ENCODE measurements around the gene NSMCE3.
"Not testable (repeated sequence)": the region's sequence is repeated elsewhere in the genome, so short reads cannot be mapped to it uniquely, and the experiment has no call there.

NSMCE3 gene

DNA sequence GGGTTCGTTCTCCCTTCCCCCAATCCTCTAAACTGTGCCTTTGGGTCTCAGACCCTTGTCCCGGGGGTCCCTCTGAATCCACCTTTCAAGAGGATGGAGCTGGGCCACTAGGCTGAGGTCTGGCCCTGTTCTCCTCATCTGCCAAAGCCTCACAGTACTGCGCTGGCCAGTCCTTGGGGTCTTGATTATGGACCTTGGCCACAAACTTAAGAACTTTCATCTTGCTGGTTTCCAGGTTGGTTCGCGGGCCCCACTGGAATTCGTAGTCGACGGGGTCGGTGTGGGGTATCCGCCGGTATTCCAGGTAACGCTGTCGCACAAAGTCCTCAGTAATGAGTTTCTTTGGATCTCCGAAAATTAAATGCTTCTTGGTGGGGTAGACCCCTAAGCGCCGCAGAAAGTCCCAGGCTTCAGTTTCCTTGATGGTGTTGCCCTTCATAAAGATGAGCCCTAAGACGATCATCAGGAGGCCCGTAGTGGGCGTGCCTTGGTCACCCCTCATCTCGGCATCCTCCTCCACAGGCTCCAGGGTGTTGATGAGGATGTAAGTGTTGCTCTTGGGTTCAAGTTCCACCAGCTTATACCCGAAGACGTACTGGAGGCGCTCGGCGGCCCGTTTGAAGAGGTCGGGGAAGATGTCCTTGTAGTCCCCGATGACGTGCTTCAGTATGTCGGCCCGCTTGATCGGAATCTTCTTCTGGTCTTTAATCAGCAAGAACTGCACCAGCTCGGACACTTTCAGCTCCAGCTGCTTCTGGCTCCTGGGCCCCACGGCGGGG is 727 bp downstream of the NSMCE3 start:
- DNase-seq: peak; percentile 44

DNA sequence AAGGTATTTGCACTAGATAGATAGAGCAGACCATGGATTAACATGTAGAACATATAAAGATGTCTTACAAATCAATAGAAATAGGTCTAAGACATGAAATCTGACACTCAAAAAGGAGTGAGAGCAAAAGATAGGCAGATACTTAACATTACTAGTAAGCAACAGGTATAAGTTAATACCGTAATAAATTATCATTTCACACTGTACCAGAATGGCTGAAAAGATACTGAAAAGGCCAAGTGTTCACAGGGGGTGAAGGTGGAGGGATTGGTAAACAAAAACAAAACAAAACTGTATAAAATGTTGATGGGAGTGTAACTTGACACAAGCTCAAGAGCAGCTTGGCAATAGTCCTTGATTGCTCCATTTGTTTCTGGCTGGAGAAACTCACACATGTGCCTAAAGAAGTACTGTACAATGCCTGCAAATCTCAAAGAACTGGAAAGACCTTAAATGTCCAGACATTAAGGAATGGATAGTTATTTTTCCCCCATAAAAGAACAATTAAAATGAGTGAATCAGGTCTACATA is 3.5 kb downstream of the NSMCE3 start:
- DNase-seq: peak; percentile 3

DNA sequence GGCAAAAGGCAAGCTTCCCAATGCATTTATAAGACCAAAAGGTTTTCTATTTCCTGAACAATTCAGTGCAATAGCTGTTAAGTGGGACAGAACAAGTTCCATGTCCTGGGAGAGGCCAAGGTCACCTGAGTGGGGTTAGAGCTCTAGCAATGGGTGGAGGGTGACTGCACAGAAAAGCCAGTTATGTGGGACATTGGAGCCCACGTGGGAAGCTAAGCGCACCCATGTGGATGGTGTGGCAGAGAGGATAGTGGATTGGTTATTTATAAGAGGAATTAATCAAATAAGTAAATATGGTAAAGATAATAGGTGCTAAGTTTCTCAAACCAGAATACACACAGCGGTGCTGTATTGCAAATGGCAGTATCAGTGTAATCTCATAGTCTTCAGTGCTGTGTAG is 6.3 kb downstream of the NSMCE3 start:
- DNase-seq: no peak

DNA sequence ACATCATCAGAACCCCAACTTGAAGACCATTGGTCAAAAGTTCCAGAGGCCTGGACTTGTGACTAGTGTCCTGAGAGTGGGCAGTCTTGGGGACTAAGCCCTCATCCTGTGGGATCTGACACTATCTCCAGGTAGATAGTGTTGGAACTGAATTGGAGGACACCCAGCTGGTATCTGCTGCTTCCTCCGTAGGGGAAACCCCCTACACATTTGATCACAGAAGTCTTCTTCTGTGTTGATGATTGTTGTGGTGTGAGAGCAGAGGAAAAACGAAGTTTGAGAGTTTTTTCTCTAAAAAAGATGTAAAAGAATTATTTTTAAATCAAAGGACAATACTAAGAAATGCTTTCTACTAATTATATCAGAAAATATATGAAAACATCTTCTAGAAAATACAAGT is 6.9 kb downstream of the NSMCE3 start:
- DNase-seq: no peak

DNA sequence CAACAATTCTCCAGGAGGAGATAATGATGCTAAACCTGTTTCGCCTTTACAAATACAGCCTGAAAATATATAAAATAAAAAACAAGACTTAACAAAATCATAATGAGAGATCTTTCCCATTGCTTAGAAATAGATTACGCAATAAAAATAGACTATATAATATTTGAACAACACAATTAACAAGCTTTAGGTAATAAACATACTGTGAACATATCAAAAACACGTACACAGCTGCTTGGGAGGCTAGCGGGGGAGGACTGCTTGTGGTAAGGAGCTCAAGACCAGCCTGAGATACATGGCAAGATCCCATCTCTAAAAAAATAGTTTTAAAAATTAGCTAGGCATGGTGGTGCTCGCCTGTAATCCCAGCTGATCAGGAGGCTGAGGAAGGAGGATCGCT is 8.7 kb downstream of the NSMCE3 start:
- DNase-seq: no peak

DNA sequence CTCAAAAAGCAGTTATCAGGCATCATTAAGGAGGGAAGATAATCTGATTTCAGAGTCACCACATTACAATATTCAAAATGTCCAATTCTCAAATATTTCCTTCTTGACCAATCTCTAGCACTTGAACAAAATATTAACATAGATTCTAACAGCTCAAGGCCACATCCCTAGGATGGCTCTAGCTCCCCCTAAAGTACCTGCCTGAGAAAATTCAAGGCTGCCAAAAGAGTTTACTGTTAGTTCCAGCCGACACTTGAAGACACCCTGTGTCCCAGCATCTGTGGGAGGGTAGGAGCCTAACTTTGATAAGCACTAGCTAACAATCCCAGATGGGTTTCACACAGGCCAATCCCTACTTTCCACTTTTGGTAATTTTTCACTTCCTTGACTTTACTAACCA is 10.4 kb downstream of the NSMCE3 start:
- DNase-seq: no peak

DNA sequence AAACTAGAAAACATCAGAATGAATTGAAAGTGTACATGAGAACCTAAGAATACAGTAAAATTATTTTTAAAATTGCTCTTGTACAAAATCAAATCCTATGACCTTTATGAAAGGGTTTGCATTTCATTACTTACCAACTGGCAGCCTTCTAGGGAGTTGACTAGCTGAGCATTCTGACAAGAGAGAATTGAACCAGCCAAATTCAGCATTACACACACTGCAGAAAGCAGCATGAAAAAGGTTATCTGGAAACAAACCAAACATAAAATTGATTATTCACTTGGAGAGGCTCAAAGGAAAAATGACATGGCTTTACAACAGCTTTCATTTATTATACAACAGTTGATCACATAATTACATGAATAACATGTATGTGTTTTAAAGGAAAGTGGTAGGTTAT is 17.4 kb downstream of the NSMCE3 start:
- no peak for DNase-seq

DNA sequence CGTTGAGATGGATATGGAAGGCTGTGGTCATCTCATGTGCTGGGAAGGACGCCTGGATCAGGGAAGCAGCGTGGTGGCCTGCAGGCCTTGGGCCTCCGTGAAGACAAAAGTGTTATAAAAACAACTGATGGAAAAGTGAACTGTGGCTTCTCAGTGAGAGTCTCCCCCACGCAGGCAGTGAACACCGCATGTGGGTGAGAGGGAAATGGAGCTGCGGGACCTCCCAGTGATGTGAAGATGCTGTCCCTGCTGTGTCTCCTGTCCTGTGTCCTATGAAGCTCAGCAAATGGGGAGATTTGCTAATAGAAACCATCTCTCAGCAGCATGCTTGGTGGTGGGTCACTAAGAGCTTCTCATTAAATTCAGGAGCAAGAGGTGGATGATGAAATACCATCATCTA is 25.1 kb downstream of the NSMCE3 start:
- no peak for DNase-seq

DNA sequence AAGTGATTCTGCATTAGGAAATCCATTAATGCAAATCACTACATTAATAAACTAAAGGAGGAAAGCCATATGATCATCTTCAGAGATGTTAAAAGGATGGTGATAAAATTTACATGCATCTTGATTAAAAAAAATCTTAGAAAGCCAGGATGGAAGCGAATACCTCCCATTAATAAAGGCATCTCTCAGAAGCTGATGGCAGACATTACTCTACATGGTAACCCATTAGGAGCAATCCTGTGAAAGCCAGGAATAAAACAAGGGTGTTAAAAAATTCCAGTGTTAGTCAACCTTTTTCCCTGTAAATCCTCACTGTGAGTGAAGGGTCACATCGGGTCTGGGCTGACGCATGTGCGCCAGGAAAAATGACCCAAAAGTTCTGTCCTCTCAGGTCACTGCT is 25.5 kb downstream of the NSMCE3 start:
- DNase-seq: no peak

DNA sequence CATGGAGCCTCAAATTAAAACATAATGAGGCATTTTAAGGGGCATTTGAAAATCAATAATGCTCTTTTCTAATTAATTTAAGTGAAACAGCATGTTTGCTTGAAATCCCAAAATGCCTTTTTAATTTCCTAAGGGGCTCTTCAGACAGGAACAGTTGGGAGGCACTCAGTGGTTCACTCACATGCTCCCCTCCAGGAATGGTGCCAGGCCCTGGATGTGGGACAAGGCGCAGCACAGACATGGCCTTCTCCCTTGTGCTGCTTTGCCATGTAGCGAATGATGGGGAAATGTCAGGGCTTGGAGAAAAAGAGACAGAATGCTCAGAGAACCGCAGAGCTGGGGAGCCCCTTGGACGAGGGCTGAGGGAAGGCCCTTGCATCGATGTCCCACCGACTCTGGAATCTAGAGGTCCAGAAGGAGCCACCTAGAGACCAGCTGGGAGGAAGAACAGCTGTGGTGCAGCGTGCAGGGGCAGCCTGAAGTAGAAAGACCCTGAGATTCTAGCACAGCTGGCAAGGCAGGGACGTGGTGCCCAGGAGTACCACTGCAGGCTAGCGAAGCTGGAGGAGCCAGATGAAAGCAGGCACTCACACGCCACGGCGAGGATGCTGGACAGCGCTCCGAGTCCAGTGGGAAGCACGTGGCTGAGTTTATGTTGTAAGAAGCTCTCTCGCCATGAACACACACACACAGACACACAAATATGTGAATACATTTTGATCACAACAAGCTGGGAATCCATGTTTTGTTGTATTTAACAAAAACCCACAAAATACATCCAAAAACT is 27.0 kb downstream of the NSMCE3 start:
- DNase-seq: no peak

DNA sequence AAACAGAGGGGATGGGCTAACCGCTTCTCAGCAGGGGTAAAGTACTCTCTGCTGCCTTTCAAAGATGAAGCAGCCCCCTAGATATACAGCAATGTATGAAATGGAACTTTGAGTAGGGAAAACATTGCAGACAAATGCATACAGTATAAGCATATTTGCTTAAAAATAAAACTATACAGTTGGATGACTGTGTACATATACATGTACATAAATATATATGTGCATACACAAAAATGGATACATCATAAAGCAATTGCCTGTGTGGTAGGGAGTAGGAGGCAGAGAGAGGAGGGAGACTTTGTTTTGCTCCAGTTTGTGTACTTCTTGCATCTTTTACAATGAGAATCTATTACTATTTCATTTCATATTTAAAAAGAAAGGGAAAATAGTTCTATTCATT is 28.4 kb downstream of the NSMCE3 start:
- no peak for DNase-seq

DNA sequence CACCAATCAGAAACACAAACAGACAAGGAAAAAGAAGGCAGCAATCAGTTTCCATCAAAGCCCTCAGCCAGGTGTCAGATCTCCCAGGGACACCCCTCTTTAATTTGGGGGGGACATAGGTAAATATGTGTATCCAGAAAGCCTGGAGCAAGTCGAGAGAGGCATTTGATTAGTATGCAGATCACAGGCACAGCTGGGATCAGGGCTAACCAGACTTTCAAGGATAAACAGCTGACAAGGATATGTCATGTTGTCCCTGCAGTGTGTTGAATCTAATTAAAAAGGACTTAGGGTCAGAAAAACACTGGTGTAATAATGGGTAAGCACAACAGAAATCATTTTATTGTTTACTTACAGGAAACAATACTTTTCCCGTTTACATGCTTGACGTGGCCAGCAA is 30.2 kb downstream of the NSMCE3 start:
- no peak for DNase-seq

DNA sequence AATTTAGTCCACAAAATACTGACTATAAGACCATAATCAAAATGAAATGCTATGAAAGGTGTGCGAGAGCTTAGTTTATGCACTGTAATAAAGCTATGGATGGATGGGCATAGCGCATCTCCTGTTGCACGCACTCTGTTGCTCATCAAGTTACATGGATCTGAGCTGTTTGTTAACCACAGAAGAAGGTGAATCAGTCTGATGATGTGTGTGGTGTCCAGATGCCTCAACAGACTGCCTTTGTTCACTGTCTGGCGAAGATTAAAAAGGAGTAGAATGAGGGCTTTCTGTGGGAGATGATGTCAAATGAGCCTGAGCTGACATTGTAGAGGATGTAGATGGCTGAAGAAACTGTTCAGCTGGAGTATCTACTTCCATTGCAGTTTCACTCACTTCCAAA is 36.1 kb downstream of the NSMCE3 start:
- no peak for DNase-seq

DNA sequence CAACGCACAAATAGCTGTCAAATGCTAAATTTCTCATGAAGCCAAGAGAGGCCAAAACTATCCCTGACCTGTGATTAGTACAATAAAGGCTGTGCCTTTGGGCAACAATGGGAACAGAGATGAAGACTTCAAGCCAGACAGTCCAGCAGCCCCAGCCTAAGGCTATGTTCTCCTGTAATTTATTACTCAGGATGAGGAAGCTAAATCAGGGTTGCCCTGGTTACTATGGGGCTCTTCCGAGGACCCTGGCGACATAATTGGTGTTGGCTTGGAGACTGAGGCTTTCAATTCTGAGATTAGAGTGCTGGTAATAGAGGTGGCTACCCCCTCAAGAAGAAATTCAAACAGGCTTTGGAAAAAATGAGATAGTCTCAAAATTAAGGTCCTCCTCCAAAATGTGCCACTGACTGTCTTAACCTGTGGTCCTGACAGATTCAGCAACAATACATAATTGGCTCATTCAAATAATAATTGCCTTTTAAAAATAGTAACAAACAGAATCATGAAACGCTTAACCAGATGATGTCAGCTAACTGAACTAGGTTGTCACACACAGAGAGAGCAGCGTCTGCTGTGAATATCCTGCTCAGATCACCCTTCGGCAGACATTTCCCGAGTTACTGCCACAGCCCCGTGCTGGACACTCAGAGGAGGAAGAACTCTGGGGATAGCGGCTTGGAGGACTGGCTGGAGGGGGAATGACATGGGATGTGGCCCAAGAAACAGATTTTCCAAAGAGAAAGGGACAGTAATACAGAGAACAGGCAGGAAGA is 43.0 kb downstream of the NSMCE3 start:
- DNase-seq: no peak

DNA sequence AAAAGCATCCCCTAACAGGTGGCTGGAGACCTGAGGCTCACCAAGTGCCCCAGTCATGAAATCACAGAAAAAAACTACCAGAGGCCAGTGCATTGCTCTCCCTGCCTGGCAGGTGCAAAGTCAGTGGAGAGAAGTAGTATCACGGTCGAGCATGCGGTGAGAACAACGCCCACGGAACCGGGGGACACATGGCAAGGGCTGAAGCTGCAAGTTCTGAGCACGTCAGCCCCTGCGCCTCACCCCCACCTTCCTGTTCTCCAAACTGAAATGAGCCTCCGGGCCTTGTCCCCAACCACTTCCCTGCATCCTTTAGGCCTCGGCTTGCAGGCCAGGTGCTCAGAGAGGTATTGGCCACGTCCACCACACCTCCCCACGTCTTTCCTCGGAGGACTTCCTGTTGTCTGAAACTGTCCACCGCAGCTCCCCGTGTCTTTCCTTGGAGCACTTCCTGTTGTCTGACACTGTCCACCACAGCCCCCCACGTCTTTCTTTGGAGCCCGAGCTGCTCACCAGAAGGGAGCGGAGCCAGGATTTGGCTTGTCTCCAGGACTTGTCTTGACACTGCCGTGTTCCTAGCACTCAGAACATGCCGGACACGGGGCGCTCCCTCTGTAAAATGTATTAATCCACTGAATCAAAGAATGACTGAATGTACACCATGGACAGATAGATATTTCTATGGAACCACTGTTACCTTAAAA is 43.9 kb downstream of the NSMCE3 start:
- DNase-seq: no peak

DNA sequence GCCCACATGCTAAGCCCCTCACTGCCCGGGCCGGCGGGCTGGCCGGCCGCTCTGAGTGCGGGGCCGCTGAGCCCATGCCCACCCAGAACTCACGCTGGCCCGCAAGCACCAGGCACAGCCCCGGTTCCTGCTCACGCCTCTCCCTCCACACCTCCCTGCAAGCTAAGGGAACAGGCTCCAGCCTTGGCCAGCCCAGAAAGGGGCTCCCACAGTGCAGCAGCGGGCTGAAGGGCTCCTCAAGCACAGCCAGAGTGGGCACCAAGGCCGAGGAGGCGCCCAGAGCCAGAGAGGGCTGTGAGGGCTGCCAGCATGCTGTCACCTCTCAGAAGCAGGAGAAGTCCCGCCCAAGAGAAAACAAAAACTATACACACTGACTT is 44.6 kb downstream of the NSMCE3 start:
- DNase-seq: not testable (repeated sequence)

DNA sequence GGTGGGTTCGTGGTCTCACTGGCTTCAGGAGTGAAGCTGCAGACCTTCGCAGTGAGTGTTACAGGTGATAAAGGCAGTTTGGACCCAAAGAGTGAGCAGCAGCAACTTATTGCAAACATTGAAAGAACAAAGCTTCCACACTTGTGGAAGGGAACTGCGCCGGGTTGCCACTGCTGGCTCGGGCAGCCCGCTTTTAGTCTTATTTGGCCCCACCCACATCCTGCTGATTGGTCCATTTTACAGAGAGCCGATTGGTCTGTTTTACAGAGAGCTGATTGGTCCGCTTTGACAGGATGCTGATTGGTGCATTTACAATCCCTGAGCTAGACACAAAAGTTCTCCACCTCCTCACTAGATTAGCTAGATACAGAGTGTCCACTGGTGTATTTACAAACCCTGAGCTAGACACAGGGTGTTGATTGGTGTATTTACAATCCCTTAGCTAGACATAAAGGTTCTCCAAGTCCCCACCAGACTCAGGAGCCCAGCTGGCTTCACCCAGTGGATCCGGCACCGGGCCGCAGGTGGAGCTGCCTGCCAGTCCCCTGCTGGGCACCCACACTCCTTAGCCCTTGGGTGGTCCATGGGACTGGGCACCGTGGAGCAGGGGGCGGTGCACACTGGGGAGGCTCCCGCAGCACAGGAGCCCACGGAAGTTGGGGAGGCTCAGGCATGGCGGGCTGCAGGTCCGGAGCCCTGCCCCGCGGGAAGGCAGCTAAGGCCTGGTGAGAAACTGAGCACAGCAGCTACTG is 45.2 kb downstream of the NSMCE3 start:
- DNase-seq: not testable (repeated sequence)

DNA sequence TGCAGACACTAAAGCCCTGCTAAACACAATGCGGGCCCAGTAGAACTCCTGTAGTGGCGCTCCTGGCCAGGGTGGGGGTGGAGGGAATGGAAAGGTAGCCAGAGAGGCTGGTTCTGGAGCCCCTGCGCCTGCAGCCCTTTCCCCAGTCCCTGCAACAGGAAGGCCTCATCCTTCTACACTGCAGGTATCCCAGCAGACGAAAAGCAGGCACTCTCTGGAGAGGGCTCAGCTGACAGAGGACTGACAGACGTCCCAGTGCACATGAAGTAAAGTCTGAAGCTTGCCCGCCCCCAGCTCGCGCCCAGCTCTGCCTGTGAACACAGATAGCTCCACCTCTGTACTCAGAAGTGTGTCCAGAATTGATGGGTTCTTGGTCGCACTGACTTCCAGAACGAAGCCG is 46.0 kb downstream of the NSMCE3 start:
- DNase-seq: no peak

DNA sequence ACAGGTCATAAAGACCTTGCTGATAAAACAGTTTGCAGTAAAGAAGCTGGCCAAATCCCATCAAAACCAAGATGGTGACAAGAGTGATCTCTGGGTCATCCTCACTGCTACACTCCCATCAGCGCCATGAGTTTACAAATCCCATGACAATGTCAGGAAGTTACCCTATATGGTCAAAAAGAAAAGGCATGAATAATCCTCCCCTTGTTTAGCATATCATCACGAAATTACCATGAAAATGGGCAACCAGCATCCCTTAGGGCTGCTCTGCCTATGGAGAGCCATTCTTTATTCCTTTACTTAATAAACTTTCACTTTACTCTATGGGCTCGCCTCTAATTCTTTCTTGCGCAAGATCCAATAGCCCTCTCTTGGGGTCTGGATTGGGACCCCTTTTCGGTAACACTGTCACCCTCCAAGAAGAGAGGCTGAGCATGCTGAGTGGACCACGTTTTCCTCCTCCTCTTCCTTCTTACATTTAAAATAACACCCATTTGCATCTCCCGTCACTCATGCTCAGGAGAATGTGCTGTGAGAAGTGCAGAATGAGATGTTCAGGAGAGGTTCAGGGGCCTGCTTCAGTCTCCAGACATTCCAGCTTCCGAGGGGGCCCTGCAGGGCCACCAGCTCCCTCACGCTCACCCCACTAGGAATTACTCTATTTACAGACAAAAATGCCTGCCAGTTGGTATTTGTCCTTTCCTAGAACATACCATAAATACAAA is 47.3 kb downstream of the NSMCE3 start:
- no peak for DNase-seq

DNA sequence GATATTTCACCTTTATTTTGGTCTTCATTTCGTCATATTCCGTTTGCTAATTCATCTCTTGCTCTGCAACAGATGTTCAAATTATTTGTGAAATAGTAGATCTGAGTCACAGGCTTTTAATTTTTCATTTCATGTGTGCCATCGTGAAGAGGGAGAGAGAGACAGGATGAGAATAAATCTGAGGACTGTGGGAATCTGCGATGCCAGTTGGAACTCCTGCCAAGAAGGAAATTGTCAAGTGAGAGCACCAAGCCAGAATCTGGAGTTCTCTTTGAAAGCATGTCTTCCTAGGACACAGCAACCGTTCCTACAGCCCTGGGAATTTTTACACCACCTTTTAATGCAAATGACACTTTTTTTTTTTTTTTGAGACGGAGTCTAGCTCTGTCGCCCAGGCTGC is 48.8 kb downstream of the NSMCE3 start:
- DNase-seq: no peak

DNA sequence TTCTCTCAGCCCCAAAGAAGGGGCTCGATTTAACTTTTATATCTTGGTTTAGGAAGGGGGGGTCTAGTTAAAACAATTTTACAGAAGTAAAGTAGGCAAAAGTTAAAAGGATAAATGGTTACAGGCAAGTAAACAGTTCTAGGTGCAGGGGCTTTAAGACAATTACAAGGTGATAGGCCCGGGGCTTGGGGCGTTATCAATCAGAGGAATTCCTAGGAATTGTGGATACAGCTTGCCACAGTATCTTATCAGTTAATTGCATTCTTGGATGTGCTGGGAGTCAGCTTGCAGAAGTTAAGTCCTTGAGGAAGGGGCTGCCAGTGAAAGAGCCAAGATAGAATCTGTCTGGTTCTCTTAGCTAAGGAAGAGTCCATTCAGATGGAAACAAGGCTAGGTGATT is 52.7 kb downstream of the NSMCE3 start:
- DNase-seq: no peak

Measured in NCI-H510A treated with DMSO at 0.1 percent for 48 hours (cell line).